ENCODE measurements around the gene LDLRAD3.

Gene LDLRAD3

DNA sequence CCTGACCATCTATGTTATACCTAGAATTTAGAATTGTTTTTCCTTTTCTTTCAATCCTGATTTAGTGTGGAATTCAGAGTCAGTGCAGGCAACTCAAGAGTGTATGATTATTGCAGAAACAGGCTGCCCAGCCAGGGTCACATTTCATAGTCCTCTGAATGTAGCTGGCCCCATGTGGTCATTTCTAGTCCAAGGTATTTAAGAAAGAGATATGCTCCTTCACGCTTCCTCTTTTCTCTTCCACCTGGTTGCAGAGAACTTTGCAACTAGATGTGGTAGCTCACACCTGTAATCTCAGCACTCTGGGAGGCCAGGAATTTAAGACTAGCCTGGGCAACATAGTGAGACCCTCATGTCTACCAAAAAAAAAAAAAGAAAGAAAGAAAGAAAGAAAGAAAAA is 27.6 kb upstream of the LDLRAD3 start:
- TF ChIP-seq GATA2 (IDR thresholded peaks at IDR 0.05; ENCODE audit: low read depth, low read length), result no peak
- no peak for TF ChIP-seq GATA3 (IDR thresholded peaks at IDR 0.05; ENCODE audit: low read depth, low read length)

DNA sequence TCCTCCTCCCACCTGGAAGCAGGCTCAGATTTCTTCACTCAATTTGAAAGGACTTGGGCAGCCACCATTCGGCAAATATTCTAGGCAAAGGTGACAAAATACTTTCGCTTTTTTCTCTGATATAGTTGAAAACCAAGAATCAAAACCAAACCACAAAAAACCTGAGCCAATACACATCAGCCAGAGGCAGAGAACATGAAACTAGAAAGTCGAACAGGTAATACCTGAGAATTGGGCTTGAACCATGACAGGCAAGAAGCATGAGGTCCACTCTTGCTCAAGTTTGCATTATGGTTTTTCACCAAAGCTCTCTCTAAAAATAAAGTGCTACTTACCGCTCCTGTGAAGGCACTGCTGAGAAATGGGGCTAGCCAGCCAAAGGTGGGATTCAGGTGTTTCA is 26.2 kb upstream of the LDLRAD3 start:
- no peak for TF ChIP-seq GATA2 (IDR thresholded peaks at IDR 0.05; ENCODE audit: low read depth, low read length)
- TF ChIP-seq GATA3 (IDR thresholded peaks at IDR 0.05; ENCODE audit: low read depth, low read length), result no peak

DNA sequence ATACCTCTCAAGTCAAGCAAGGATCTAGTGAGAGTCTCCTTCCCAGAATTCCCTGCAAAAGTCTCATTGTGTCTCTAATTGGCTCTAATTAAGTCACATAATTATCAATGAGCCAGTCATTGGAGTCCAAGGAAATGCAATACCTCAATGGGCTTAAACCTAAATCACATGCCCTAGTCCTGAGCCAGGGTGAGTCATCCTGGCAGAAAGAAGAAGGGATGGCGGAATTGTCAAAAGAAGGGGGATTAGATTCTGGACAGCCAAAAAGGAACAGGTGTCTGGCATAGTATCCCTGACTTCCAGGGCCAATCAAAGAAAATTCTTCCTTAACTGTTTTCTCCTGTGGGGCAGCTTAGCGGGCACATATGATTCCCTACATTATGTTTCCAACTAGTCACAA is 25.1 kb upstream of the LDLRAD3 start:
- no peak for TF ChIP-seq GATA2 (IDR thresholded peaks at IDR 0.05; ENCODE audit: low read depth, low read length)
- TF ChIP-seq GATA3 (IDR thresholded peaks at IDR 0.05; ENCODE audit: low read depth, low read length), result no peak

DNA sequence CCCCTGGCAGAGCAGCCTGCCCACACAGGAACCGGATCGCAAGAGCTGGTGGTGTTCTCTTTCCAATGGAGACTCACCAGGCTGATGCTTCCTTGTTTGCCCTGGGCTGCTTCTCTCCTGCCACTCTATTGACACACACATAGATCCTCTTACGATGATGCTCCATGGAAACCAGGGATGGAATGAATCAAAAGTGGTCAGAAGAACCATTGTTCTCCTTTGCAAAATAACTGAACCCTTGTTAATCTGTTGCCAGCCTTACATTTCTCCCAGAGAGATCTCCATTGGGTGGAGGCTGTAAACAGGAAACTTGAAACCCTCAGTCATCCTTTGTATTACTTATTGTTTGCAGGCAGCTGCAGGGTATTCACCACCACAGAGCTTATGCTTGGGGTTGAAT is 24.6 kb upstream of the LDLRAD3 start:
- TF ChIP-seq GATA3 (IDR thresholded peaks at IDR 0.05; ENCODE audit: low read depth, low read length) (no peak), GATA2 (IDR thresholded peaks at IDR 0.05; ENCODE audit: low read depth, low read length) (no peak)

DNA sequence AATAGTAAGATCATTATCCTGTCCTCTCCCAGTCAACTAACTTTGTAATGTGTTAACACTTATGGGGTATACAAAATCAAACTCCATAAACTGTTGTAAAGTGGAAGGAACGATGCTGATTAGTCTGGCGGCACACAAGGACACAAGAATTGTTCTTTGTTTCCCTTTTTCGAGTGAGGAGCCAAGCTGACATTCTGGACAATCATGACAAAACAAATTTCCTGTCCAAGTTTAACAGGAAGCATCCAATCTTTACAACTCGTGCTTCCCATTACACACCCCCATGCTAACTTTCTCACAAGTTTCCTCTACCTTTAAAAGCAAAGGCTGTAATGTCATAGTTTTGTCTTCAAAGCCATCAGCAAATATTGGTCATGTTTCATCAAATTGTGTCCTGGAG is 20.4 kb upstream of the LDLRAD3 start:
- TF ChIP-seq GATA2 (IDR thresholded peaks at IDR 0.05; ENCODE audit: low read depth, low read length) (no peak), GATA3 (IDR thresholded peaks at IDR 0.05; ENCODE audit: low read depth, low read length) (no peak)

DNA sequence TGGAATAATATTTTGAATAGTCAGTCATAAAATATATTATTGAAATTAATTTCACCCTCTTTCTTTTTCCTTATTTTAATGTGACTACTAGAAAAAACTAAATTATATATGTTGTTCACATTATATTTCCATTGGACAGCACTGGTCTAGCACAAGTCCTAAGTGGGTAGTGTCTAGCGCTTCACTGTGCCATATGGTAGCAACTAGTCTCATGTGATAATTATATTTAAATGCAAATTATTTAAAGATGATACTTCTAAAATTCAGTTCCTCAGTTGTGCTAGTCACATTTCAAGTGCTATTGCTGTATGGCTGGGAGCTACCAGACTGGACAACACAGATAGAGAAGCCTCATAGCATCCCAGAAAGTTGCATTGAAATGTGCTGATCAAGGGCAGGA is 19.1 kb upstream of the LDLRAD3 start:
- TF ChIP-seq GATA3 (IDR thresholded peaks at IDR 0.05; ENCODE audit: low read depth, low read length), result no peak
- TF ChIP-seq GATA2 (IDR thresholded peaks at IDR 0.05; ENCODE audit: low read depth, low read length), result no peak

DNA sequence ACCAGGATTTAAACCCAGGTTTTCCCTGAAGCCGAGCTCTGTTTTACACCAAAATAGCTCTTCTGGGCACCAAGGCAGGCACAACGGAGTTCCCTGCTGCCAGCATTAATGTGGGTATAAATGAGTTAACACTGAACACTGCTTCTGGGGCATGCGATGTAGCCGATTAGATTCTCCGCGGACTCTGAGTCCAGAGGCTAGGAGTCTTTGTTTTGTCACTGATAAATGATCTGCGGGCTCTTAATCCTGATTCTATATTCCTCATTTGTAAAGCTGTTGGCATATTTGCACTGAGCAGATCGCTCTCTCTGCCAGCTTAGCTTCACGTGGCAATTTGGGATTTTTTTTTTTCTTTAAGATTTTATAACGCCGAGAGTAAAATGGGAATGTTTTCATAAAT is 16.8 kb upstream of the LDLRAD3 start:
- TF ChIP-seq GATA2 (IDR thresholded peaks at IDR 0.05; ENCODE audit: low read depth, low read length), result peak; percentile 49
- no peak for TF ChIP-seq GATA3 (IDR thresholded peaks at IDR 0.05; ENCODE audit: low read depth, low read length)

DNA sequence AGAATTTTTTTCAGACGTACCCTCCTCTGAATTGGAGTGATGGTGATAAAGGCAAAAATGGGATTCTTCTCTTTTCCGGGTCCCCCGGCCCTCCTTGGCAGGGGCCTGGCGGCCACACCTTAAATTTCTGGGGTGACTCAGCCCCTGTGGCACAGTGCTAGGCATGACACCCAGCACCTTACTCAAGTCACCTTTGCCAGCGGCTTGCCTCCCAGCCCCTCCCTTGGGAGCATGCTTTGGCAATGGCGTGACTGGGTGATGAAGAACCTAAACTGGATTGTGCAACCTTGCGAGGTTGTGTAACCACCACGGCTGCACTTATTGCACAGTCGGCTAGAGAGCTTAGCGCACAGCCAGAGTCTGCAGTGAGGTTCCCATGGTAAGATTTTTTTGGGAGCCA is 16.2 kb upstream of the LDLRAD3 start:
- TF ChIP-seq GATA3 (IDR thresholded peaks at IDR 0.05; ENCODE audit: low read depth, low read length), result no peak
- no peak for TF ChIP-seq GATA2 (IDR thresholded peaks at IDR 0.05; ENCODE audit: low read depth, low read length)

DNA sequence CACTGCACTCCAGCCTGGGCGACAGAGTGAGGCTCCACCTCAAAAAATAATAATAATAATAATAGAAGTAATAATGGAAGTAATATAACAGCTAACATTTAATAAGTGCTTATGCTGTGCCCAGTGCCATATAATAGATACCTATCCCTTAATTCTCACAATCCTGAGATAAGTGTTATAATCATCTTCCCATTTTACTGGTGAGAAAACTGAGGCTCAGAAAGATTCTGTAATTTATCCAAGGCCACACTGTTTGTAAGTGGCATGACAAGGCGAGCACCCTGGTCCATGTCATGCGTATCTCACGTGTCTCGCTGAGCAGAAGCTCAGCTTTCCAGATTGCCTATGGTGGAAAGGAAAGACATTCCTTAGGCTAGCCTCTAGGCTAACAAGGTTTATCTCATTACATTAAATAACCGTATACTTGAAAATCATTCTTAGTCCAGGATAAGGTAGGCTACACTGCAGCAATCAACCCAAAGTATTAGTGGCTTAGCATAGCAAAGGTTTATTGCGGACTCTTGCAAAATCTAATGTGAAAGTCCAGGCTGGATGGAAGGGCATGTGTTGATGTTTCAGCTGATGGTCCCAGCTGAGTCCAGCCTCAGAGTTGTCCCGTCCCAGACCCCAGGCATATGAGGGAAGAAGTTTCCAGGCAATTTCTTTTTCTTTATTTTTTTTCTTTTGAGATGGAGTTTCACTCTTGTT is 15.0 kb upstream of the LDLRAD3 start:
- no peak for TF ChIP-seq GATA2 (IDR thresholded peaks at IDR 0.05; ENCODE audit: low read depth, low read length)
- TF ChIP-seq GATA3 (IDR thresholded peaks at IDR 0.05; ENCODE audit: low read depth, low read length), result no peak

DNA sequence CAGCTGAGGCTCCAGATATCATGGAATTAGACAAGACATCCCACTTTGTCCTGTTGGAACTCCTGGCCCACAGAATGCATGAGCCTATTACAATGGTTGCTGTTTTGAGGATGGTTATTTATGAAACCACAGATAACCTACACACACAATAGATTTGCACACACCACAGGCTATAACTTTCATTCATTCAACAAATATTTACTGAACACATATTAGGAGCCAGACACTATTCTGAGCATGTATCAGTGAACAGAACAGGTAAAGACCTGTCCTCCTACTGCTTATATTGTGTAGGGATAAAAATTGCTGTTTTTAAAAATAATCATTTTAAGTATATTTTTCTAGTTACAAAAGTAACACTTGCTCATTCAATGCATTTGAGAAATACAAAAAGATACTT is 13.4 kb upstream of the LDLRAD3 start:
- no peak for TF ChIP-seq GATA2 (IDR thresholded peaks at IDR 0.05; ENCODE audit: low read depth, low read length)
- no peak for TF ChIP-seq GATA3 (IDR thresholded peaks at IDR 0.05; ENCODE audit: low read depth, low read length)

DNA sequence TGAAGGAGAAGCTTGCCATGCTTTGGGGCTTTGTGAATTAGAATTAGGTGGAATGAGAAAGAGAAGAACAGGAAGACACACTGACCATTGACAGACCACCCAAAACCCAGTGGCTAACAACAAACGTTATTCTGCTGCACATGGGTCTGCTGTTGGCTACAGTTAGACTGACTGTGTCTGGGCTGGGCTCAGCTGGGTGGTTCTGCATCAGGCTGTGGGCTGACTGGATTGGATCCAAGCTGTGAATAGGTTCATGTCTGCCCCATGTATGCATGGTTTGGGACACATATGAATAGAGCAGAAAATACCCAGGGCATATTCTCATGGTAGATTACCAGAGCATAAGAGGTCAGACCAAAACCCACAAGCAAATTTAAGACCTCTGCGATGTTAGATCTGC is 11.7 kb upstream of the LDLRAD3 start:
- TF ChIP-seq GATA2 (IDR thresholded peaks at IDR 0.05; ENCODE audit: low read depth, low read length) (no peak), GATA3 (IDR thresholded peaks at IDR 0.05; ENCODE audit: low read depth, low read length) (no peak)

DNA sequence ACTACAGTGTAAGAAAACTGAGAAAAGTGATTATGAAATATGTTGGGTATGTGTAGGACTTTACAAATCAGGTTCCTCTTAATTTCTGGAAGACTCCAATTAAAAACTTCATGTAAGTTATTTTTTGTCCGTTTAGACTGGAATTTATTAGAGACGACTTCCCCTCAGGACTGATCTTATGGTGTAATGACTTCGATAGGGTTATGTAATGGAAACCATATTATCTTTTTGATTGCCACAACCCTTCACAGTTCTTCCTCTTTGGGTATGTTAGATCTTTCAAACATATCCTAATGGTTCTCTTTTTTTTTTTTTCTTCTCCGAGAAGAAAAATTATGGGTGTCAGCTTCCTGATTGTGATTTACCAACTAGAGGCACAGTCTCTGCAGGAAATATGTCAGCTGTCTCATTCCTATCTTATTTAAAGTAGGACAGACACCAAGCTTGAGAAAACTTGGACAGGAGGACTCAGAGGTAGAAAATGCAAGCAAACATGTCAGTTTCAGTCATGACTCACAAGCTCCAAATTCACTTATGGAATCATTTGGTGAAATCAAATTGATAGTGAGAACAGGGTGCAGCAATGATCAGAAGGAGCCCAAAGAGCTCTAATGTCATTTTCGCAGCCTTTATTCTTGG is 11.1 kb upstream of the LDLRAD3 start:
- no peak for TF ChIP-seq GATA2 (IDR thresholded peaks at IDR 0.05; ENCODE audit: low read depth, low read length)
- TF ChIP-seq GATA3 (IDR thresholded peaks at IDR 0.05; ENCODE audit: low read depth, low read length), result no peak

DNA sequence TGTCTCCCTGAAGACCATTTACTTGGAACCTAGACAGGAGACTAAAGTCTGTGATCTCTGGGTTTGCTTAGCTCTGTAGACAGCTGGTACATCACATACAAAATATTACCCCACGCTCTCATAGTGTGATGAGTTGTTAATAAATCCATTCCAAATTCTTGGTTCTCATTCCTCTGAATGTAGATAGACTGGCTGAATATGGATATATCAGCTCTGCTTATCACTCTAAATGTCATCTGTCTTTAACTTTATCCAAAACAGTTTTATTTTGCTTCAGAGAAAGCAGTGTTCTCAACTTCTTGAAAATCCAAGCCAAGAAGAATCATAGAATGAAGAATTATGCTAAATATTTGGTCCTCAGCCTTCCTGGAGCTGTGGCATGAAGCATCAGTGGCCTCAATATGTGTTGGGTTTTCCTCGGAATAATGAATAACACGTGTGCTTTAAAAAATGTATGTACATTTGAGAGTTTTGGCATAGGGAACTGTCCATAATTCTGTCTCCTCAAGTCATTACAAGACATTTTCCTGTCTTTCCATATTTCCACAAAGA is 10.5 kb upstream of the LDLRAD3 start:
- TF ChIP-seq GATA2 (IDR thresholded peaks at IDR 0.05; ENCODE audit: low read depth, low read length) (no peak), GATA3 (IDR thresholded peaks at IDR 0.05; ENCODE audit: low read depth, low read length) (no peak)

DNA sequence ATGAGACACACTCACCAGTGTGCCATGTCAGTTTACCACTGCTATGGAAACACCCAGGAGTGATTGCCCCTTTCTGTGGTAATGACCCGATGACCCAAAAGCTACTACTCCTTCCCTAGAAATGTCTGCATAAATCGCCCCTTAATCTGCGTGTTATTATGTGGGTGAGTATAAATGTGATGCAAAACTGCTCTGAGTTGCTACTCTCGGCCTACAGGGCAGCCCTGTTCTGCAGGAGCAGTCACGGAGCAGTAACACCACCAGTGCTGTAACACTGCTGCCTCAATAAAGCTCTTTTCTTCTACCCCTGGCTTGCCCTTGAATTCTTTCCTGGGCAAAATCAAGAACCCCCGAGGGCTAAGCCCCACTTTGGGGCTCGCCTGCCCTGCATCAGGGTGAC is 9.6 kb upstream of the LDLRAD3 start:
- no peak for TF ChIP-seq GATA3 (IDR thresholded peaks at IDR 0.05; ENCODE audit: low read depth, low read length)
- no peak for TF ChIP-seq GATA2 (IDR thresholded peaks at IDR 0.05; ENCODE audit: low read depth, low read length)

DNA sequence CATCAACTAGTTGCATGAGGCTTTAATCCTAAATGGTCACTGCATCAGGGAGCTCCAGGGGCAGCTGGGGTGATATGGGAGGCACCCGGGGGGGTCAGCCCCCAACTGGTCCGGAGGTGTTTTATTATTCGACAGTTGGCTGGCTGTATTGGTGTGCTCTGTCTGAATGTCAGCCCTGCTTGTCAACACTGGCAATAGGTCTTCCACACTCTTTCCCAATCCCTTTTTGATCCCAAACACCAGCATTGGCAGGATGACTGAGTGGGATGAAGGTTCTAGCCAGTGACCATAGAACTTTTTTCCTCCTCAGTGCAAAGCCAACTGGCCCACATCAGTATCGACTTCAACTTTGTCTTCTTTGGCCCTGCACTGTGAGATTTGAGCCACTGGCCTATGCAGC is 8.9 kb upstream of the LDLRAD3 start:
- TF ChIP-seq GATA2 (IDR thresholded peaks at IDR 0.05; ENCODE audit: low read depth, low read length) (no peak), GATA3 (IDR thresholded peaks at IDR 0.05; ENCODE audit: low read depth, low read length) (no peak)

All from SH-SY5Y (cell line).